ENCODE data around the gene RAB36. TPM values are rescaled to one million over a fixed set of nuclear protein-coding genes. Genes with fewer than 3 reads are reported as not detected.

Gene RAB36
- total and polyA plus RNA-seq, 9 of the 15 experiments (the other 6 are each of a cell fraction or from before 2014, with no cell fraction given): 0.04 to 0.50 (median 0.08) TPM; not detected in 3

DNA sequence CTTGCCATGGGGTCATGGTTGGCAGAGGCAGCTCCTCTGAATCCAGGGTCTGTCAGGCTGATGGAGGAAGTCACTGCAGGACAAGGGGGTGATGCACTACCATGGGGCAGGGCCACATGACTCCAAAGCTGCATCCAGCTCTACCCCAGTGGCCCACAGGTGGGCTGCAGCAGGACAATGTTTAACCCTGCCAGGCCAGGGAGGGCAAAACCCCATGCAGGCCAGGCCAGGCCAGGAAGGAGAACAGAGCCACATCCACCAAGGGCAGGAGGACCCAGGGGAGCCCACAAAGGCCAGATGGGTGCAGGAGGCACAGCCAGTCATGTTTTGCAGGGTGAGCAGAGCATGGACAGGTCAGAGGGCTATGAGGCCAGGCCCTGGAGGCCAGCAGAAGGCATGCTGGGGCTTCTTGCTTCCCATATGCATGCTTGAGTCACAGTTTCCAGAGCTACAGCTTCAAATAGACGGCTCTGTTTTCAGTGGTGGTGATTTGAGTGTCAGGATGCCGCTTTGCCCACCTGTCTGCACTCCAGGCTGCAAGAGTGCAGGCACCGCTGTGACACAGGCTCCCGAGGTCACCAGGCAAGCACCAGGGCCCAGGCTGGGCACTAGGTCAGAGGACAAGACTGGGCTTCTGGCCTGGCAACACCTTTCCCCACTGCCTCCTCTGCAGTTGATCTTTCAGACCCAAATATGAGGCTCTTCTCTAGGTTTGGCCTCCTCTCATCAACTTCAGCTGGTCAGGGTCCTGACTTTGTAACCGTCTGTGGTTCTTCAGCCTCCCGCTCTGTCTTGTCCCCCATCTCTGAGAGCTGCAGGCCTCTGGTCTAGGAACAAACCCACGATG lies 26.4 kb upstream of the RAB36 start:
- Histone ChIP-seq H4K20me1 (replicated peaks; ENCODE audit: control insufficient read depth, insufficient read depth, low read length) (peaks cover 82% of the 10 kb centered on the region), H3K27me3 (ENCODE audit: control insufficient read depth in 2 of 2, insufficient read depth in 2 of 2, low read length in 2 of 2) (peaks cover 50 to 98% of the 10 kb centered on the region in 2 experiments), H3K4me3 (no peak overlapping the region), H3K9ac (ENCODE audit: insufficient read depth in 1 of 2, low read depth in 2 of 2, low read length in 2 of 2) (peak overlapping the region in 1 of 2 experiments; percentile 17; a peak in 1 of 4 replicates), H3K27ac (ENCODE audit: extremely low read depth, low read depth, low read length) (no peak overlapping the region), H3K9me1 (ENCODE audit: control insufficient read depth, insufficient read depth, low read length) (peaks cover 21% of the 10 kb centered on the region), H3K79me2 (ENCODE audit: control insufficient read depth, insufficient read depth, low read length) (no peaks in the 10 kb centered on the region), H3K4me2 (ENCODE audit: insufficient read depth, low read length) (peak overlapping the region; percentile 6; the same call in 1 of the 2 replicates), H2AFZ (ENCODE audit: low read depth, low read length) (peak overlapping the region; percentile 65), H3K36me3 (ENCODE audit: control insufficient read depth, insufficient read depth, low read length) (no peaks in the 10 kb centered on the region), H3K4me1 (replicated peaks in 1 of 2; ENCODE audit: control insufficient read depth in 2 of 2, insufficient read depth in 2 of 2, low read length in 2 of 2) (peaks cover 9 to 27% of the 10 kb centered on the region in 2 experiments; a peak in 4 of 5 replicates), H3K9me3 (replicated peaks; ENCODE audit: control insufficient read depth, insufficient read depth, low read depth, low read length) (no peaks in the 10 kb centered on the region)
- no TSS peak for BruUV-seq (replicated peaks)
- peak; percentile 0; the same call in 2 of the 3 replicates for ATAC-seq
- no peak for FAIRE-seq
- POLR2A ChIA-PET: interaction anchor here (0.6 to 19.0 kb wide), 18 partner anchors 9 to 688 kb away, joined by 3 to 414 read pairs (median 3); partner anchors contain the start of gene GNAZ
- 19% methylated on average over 7 of the region's 7 CpGs for WGBS (ENCODE audit: insufficient coverage, low coverage, missing lambda C conversion rate)
- in situ Hi-C loops (cut with MboI): no loop called here
- CTCF ChIA-PET (ENCODE audit: low intra/inter-chr PET ratio): interaction anchor here (1.1 to 1.6 kb wide), 2 partner anchors 10 kb away, joined by 3 to 7 read pairs; no protein-coding TSS in a partner anchor
- peak in 3 of 4 experiments; percentile 60 to 65 (median 61) for DNase-seq (ENCODE audit: extremely low read depth in 1 of 4, low spot score in 3 of 4)
- no peak for TF ChIP-seq RBM39 (optimal IDR thresholded peaks at IDR 0.05; ENCODE audit: low read depth, low read length)
- TF ChIP-seq TBP (optimal IDR thresholded peaks at IDR 0.05; ENCODE audit: low read depth, low read length): no peak
- TF ChIP-seq RB1 (IDR thresholded peaks at IDR 0.05; ENCODE audit: low read depth): peak; percentile 35; the same call in 1 of the 2 replicates
- TF ChIP-seq CCNT2 (IDR thresholded peaks at IDR 0.05; ENCODE audit: borderline replicate concordance, extremely low read depth, insufficient read length, low read depth, low read length): no peak
- TF ChIP-seq KLF6 (CRISPR knock-in tag; IDR thresholded peaks at IDR 0.05; ENCODE audit: borderline replicate concordance): no peak
- no peak for TF ChIP-seq JUND (IDR thresholded peaks at IDR 0.05; ENCODE audit: borderline replicate concordance, low read depth, low read length)
- no peak for TF ChIP-seq JUND (tag; IDR thresholded peaks at IDR 0.05; ENCODE audit: borderline replicate concordance, low read depth, low read length)
- 0 out of 4 replicates have a peak, but pooled peaks of 1 of the 2 experiments have one; percentile 20 for TF ChIP-seq SIX5 (IDR thresholded peaks at IDR 0.05; ENCODE audit: borderline replicate concordance in 1 of 2, insufficient read depth in 1 of 2, low read depth in 1 of 2, low read length in 2 of 2)
- TF ChIP-seq, protein P1, sequence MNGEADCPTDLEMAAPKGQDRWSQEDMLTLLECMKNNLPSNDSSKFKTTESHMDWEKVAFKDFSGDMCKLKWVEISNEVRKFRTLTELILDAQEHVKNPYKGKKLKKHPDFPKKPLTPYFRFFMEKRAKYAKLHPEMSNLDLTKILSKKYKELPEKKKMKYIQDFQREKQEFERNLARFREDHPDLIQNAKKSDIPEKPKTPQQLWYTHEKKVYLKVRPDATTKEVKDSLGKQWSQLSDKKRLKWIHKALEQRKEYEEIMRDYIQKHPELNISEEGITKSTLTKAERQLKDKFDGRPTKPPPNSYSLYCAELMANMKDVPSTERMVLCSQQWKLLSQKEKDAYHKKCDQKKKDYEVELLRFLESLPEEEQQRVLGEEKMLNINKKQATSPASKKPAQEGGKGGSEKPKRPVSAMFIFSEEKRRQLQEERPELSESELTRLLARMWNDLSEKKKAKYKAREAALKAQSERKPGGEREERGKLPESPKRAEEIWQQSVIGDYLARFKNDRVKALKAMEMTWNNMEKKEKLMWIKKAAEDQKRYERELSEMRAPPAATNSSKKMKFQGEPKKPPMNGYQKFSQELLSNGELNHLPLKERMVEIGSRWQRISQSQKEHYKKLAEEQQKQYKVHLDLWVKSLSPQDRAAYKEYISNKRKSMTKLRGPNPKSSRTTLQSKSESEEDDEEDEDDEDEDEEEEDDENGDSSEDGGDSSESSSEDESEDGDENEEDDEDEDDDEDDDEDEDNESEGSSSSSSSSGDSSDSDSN (IDR thresholded peaks at IDR 0.05; ENCODE audit: borderline replicate concordance in 1 of 2, low read depth in 2 of 2, low read length in 2 of 2): 0 out of 4 replicates have a peak, but pooled peaks of 1 of the 2 experiments have one; percentile 6
- TF ChIP-seq NFE2 (IDR thresholded peaks at IDR 0.05; ENCODE audit: low read depth): no peak
- 0 out of 2 replicates have a peak, but pooled peaks have one; percentile 13 for TF ChIP-seq KDM2B (CRISPR knock-in tag; IDR thresholded peaks at IDR 0.05)
- TF ChIP-seq, protein P2, sequence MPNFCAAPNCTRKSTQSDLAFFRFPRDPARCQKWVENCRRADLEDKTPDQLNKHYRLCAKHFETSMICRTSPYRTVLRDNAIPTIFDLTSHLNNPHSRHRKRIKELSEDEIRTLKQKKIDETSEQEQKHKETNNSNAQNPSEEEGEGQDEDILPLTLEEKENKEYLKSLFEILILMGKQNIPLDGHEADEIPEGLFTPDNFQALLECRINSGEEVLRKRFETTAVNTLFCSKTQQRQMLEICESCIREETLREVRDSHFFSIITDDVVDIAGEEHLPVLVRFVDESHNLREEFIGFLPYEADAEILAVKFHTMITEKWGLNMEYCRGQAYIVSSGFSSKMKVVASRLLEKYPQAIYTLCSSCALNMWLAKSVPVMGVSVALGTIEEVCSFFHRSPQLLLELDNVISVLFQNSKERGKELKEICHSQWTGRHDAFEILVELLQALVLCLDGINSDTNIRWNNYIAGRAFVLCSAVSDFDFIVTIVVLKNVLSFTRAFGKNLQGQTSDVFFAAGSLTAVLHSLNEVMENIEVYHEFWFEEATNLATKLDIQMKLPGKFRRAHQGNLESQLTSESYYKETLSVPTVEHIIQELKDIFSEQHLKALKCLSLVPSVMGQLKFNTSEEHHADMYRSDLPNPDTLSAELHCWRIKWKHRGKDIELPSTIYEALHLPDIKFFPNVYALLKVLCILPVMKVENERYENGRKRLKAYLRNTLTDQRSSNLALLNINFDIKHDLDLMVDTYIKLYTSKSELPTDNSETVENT (CRISPR knock-in tag; IDR thresholded peaks at IDR 0.05): peak; percentile 82
- intact Hi-C loops (cut with micrococcal nuclease): no loop called here

Measured in K562 (cell line).